Small intestine (tissue), 7 donors: ENCODE results near the gene CD300H. TPM values are rescaled to one million over a fixed set of nuclear protein-coding genes. Genes with fewer than 3 reads are reported as not detected.

Experiments used
- DNase-seq, 2 donors: peaks; one replicate each; pipeline versions ENCODE4 v3.0.0 to v3.0.0-alpha.2; 2013
- FAIRE-seq: peaks from 2 replicates; lab custom pipeline; 2012; peaks lifted over from hg19 to GRCh38; lab: Jason Lieb, UNC
- H3K27ac ChIP-seq, 3 donors: one replicate each; pipeline ENCODE4 v1.5.1; 2013; ENCODE audit warnings: low read length in 2 of 3, mild to moderate bottlenecking in 2 of 3, control low read depth in 1 of 3, inconsistent platforms in 1 of 3, low read depth in 1 of 3, moderate library complexity in 1 of 3
- H3K27me3 ChIP-seq, 3 donors: one replicate each; pipeline ENCODE4 v1.6.1; 2013; ENCODE audit warnings: low read length in 3 of 3, inconsistent platforms in 1 of 3; ENCODE audit not compliant: control insufficient read depth in 3 of 3, insufficient read depth in 3 of 3
- H3K36me3 ChIP-seq, 3 donors: one replicate each; pipeline ENCODE4 v1.6.1; 2013; ENCODE audit warnings: low read length in 3 of 3, inconsistent platforms in 1 of 3, low read depth in 1 of 3, mild to moderate bottlenecking in 1 of 3, moderate library complexity in 1 of 3; ENCODE audit not compliant: control insufficient read depth in 3 of 3, insufficient read depth in 2 of 3
- H3K4me1 ChIP-seq, 3 donors: one replicate each; pipeline ENCODE4 v1.6.1; 2013; ENCODE audit warnings: low read length in 2 of 3, inconsistent platforms in 1 of 3, low read depth in 1 of 3, mild to moderate bottlenecking in 1 of 3, moderate library complexity in 1 of 3; ENCODE audit not compliant: control insufficient read depth in 3 of 3, insufficient read depth in 2 of 3
- H3K4me3 ChIP-seq, 3 donors: one replicate each; pipeline ENCODE4 v1.5.1; 2013; ENCODE audit warnings: low read length in 3 of 3, control low read depth in 1 of 3, inconsistent platforms in 1 of 3, low read depth in 1 of 3, mild to moderate bottlenecking in 1 of 3, moderate library complexity in 1 of 3
- H3K9me3 ChIP-seq, 2 donors: one replicate each; pipeline ENCODE4 v1.6.1; 2013; ENCODE audit warnings: low read depth in 1 of 2, low read length in 1 of 2; ENCODE audit not compliant: control insufficient read depth in 2 of 2, insufficient read depth in 1 of 2
- WGBS, 3 donors: extraction: QIAGEN DNeasy Blood & Tissue Kit; methylation state at CpG; one replicate each; pipeline ENCODE4 v1.1.7; 2013; 5-methylcytosine and 5-hydroxymethylcytosine counted together
- polyA plus RNA-seq, 4 donors: library from polyadenylated mRNA; stranded (reverse) in 3 of 4; unstranded in 1 of 4; fragments of 200-250 nt in 3 of 4; fragments of 120-200 nt in 1 of 4; gene quantifications; one replicate each; pipeline versions ENCODE4 v1.2.1 to v1.2.3, GENCODE V29; 2013
- donor health status: healthy with polysubstance abuse.
- donor health status: control.
- donor health status: control.
- donor health status: Bipolar disorder and iron deficiency.
- donor health status: healthy.

Gene CD300H
- polyA plus RNA-seq, 4 donors = 0.13 TPM; not detected in 3

DNA sequence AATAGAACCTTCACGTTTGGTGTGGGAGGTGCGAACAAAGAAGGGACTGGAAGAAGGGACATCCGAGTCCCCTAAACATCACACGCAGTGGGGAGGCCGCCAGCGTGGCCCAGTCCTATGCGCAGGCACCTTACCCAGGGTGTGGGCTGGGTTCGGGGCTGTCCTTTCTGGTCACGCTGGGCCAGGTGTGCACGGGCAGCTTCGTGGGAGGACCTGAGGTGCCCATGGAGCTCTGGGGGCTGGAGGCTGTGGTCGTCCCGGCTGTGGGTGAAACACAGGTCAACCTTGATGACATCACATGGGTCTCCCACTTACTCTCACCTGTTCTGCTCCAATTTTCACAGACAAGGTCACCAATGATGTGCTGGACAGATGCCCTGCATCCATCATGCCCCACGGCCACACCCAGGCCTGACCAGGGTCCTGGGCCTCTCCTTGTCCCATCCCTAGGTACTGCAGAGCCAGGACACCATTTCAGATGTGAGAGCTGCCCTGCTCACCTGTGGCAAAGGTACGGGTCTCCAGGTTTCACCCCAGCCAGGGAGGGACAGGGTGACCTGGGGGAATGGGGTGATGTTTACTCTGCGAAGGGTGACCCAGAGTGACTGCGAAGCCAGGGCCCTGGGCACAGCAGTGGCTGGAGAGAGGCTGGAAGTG, 24.5 kb downstream of the CD300H start:
- H3K9me3 ChIP-seq = no peaks in the 10 kb centered on the region
- WGBS, 3 donors = 71 to 89% (median 83%) methylated on average over 16 to 17 of the region's 17 CpGs
- H3K4me3 ChIP-seq = no peak overlapping the region
- no peaks in the 10 kb centered on the region for H3K4me1 ChIP-seq
- DNase-seq (no peak), FAIRE-seq (no peak)
- no peaks in the 10 kb centered on the region for H3K27me3 ChIP-seq
- H3K36me3 ChIP-seq = no peaks in the 10 kb centered on the region
- H3K27ac ChIP-seq = no peak overlapping the region

DNA sequence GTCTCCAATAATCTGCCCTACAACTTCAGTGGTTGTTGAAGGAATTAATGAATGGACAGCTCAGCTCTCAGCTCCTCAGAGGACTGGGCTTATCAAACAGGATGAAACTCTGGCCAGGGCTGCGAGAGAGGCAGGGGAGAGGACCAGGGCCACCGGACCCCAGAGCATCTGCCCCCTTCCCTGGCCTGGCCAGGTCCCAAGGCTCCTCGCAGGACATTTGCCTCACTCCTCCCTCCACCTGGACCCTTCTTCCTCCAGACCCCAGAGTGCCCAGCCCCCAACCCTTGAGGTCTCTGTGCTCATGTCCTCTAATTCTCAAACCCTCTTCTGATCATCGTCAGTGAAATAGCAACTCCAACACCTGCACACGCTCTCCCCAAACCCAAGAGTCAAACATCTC, 25.1 kb downstream of the CD300H start:
- Histone ChIP-seq H3K27me3 (no peaks in the 10 kb centered on the region), H3K9me3 (no peaks in the 10 kb centered on the region), H3K36me3 (no peaks in the 10 kb centered on the region), H3K4me1 (no peaks in the 10 kb centered on the region), H3K4me3 (no peak overlapping the region), H3K27ac (no peak overlapping the region)
- no peak for FAIRE-seq
- 61 to 80% (median 65%) methylated on average over 5 of the region's 5 CpGs for WGBS, 3 donors
- DNase-seq = no peak

DNA sequence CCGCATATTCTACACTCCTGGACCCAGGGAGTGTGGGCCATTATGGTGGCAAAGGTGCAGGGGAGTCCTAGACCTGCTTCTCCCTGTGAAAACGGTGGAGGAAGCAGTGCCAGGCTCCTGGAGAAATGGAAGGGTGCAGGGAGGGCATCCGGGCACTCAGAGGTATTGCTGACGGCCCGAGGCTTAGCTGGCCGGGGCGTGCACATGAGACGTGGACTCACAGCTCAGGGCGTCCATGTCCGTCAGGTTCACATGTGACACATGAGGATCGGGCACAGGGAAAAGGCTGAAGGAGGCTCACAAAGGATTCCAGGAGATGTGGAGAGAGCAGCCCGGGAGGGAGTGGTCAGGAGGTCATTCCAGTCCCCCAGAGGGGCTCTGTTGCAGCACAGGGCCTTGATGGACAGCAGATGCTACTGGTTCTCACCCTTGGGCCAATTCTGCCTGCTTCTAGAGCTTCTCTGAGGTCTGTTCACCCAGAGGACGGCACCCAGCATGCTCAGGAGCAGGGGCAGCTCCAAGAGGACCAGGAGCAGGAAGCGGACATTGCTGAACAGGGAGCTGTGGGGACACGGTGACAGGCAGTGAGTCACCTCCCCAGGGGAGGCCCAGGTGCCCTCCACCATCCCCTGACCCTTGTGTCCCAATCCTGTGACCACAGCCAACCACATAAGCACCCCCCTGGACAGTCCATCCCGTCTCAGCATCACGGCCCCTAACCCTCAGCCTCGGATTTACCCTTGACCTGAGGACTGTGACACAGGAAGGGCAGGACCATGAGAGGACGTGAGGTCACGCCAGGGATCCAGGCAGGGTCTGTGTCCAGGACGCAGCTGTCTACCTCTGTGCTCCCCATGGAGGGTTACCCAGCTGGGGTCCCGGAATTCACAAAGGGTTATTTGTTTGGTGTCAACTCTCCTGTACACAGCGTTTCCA, 25.9 kb downstream of the CD300H start:
- Histone ChIP-seq H3K4me3 (no peak overlapping the region), H3K4me1 (no peaks in the 10 kb centered on the region), H3K27me3 (no peaks in the 10 kb centered on the region), H3K27ac (no peak overlapping the region), H3K36me3 (no peaks in the 10 kb centered on the region), H3K9me3 (no peaks in the 10 kb centered on the region)
- DNase-seq = no peak
- WGBS, 3 donors = 62 to 75% (median 66%) methylated on average over 23 of the region's 23 CpGs
- FAIRE-seq = no peak

DNA sequence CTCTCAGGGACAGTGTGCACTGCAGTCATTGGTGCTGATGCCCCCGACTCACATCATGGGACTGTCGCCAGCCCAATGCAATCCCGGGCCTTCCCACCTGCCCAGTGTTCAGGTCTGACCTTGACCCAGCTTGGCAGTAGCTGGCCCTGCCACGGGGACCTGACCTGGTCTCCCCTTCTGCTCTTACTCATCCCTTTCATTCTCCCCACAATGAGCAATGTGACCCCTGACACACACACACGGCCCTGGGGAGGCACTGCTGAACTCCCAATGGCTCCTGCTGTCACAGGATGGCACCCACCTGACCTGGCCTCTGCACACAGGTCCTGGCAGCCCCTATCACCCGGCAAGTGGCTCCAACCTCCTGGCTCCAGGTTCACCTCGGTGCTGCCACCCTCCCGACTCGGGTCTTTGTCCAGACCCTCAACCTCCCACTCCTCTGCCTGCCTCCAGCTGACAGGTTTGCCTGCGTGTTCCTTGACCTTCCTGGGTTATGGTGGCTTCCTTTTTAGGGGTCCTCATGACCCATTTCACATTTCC, 28.0 kb downstream of the CD300H start:
- Histone ChIP-seq H3K4me3 (no peak overlapping the region), H3K9me3 (no peaks in the 10 kb centered on the region), H3K36me3 (no peaks in the 10 kb centered on the region), H3K27me3 (no peaks in the 10 kb centered on the region), H3K27ac (no peak overlapping the region), H3K4me1 (no peaks in the 10 kb centered on the region)
- FAIRE-seq (no peak), DNase-seq (no peak)
- 52 to 73% (median 60%) methylated on average over 10 of the region's 10 CpGs for WGBS, 3 donors

DNA sequence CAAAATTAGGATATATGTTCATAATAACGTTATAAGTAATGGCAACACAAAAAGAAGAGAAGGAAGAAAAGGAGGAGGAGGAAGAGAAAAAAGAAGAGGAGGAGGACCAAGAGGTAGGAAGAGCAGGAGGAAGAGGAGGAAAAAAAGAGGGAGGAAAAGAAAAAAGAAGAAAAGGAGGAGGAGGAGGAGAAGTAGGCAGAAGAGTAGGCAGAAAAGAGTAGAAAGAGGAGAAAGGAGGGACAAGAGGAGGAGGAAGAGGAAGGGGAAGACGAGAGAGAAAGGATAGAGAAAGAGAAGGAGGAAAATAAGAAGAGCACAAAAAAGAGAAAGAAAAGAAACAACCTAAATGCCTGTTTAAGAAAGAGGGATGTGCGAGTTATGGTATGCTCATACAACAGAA, 30.4 kb downstream of the CD300H start:
- H3K4me3 ChIP-seq = no peak overlapping the region
- no peaks in the 10 kb centered on the region for H3K9me3 ChIP-seq
- H3K27ac ChIP-seq = no peak overlapping the region
- WGBS, 3 donors = 65 to 74% (median 72%) methylated on average over 3 of the region's 3 CpGs
- no peaks in the 10 kb centered on the region for H3K27me3 ChIP-seq
- no peaks in the 10 kb centered on the region for H3K4me1 ChIP-seq
- FAIRE-seq = no peak
- no peak for DNase-seq
- no peaks in the 10 kb centered on the region for H3K36me3 ChIP-seq

DNA sequence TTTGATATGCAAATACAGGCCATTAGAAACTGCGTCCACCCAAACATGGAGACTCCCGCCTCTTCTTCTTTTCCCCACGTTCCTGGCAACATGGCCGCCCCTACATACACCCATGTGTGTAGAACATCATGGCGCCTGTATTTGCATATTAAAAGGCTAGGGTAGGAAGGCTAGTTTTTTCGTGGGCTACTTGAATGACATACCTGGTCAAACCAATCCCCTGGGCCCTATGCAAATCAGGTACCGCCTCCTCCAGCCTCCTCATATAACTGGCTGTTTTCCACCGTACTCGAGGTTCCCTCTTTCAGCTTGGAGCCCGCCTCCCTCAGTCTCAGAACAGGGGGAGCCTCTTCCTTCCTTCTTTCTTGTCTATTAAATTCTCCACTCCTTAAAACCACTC, 35.2 kb downstream of the CD300H start:
- no peaks in the 10 kb centered on the region for H3K27me3 ChIP-seq
- DNase-seq (no peak), FAIRE-seq (no peak)
- WGBS, 3 donors = 54 to 74% (median 54%) methylated on average over 10 of the region's 10 CpGs
- H3K4me3 ChIP-seq = no peak overlapping the region
- H3K9me3 ChIP-seq = no peaks in the 10 kb centered on the region
- no peaks in the 10 kb centered on the region for H3K4me1 ChIP-seq
- no peak overlapping the region for H3K27ac ChIP-seq
- no peaks in the 10 kb centered on the region for H3K36me3 ChIP-seq

DNA sequence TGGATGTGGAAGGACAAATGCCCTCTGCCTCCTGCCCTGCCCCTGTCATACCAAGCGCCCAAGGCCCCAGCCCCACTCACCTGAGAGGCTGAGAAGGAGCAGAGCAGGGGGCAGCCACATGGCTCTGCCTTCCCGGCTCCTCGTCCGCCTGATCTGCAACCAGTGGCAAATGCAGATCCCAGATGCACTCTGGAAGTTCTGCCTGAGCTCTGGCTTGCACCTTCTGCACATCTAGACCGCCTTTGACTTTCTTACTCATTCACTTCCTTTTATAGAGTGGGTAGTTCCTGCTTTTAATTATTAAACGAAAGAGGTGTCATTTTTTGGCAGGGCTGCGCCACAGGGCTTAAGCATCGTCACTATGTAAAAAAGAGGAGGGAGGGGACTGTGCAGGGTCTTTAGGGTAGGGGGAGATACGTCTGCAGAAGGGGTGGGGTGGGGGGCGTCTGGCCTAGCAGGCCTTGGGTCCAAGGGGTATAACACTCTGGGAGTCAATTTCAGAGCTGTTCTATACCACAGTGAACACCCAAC, 36.0 kb downstream of the CD300H start, which contains the start of gene CD300LB:
CD300LB (minus strand) TSS at position 245 of the 531 bp plus-strand sequence; CDS start at position 120, 125 bp downstream.
- Histone ChIP-seq H3K4me3 (no peak within 1 kb of the TSS), H3K27me3 (no peaks in the 10 kb centered on the region), H3K27ac (no peak within 1 kb of the TSS), H3K9me3 (no peaks in the 10 kb centered on the region), H3K4me1 (no peaks in the 10 kb centered on the region), H3K36me3 (no peaks in the 10 kb centered on the region)
- WGBS, 3 donors = 44 to 63% (median 55%) methylated on average over 10 of the region's 10 CpGs
- FAIRE-seq (no peak), DNase-seq (no peak)

DNA sequence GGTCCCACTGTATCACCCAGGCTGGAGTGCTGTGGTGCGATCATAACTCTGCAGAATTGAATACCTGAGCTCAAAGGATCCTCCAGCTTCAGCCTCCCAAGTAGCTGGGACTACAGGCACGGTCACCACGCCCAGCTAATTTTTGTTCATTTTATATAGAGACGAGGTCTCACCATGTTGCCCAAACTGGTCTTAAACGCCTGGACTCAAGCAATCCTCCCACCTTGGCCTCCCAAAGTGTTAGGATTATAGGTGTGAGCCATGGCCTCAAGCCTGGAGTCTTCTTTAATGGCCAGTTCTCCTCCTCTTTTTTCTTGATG, 36.5 kb downstream of the CD300H start:
- no peaks in the 10 kb centered on the region for H3K27me3 ChIP-seq
- WGBS, 3 donors = 59 to 74% (median 73%) methylated on average over 5 of the region's 5 CpGs
- no peak for FAIRE-seq
- no peak overlapping the region for H3K4me3 ChIP-seq
- no peak overlapping the region for H3K27ac ChIP-seq
- no peaks in the 10 kb centered on the region for H3K4me1 ChIP-seq
- no peaks in the 10 kb centered on the region for H3K9me3 ChIP-seq
- DNase-seq = no peak
- no peaks in the 10 kb centered on the region for H3K36me3 ChIP-seq
